ENCODE data around the gene SREBF2. TPM values are rescaled to one million over a fixed set of nuclear protein-coding genes. Genes with fewer than 3 reads are reported as not detected.

The SREBF2 gene
- total RNA-seq, 3 donors from 2014 or later (not counting 1 experiment from before 2014, with no cell fraction given) = 101 to 106 (median 105) TPM

GRCh38 chr22:41825376-41825775 lies 7.5 kb upstream of the SREBF2 start:
- no peaks in the 10 kb centered on the region for H3K9me3 Mint-ChIP-seq
- WGBS (ENCODE audit: insufficient coverage) = 88% methylated on average over 7 of the region's 7 CpGs
- intact Hi-C loops (cut with micrococcal nuclease) = no loop called here
- no peaks in the 10 kb centered on the region for H3K36me3 Mint-ChIP-seq
- TF ChIP-seq CTCF (IDR thresholded peaks at IDR 0.05) = no peak
- no peak for DNase-seq
- H3K4me3 Mint-ChIP-seq = no peak overlapping the region
- no peaks in the 10 kb centered on the region for H3K27me3 Mint-ChIP-seq (ENCODE audit: low read depth in 2 of 2)
- H3K4me3 ChIP-seq (ENCODE audit: low read length) = no peak overlapping the region
- H3K36me3 ChIP-seq (ENCODE audit: control insufficient read depth, insufficient read depth, low read length) = no peaks in the 10 kb centered on the region
- no peak for ATAC-seq
- peaks cover 9 to 27% of the 10 kb centered on the region in 2 donors for H3K4me1 Mint-ChIP-seq
- no peaks in the 10 kb centered on the region for H3K9me3 ChIP-seq (ENCODE audit: control insufficient read depth, insufficient read depth, low read length)
- H3K27ac ChIP-seq (ENCODE audit: low read length) = no peak overlapping the region
- no peaks in the 10 kb centered on the region for H3K27me3 ChIP-seq (ENCODE audit: control insufficient read depth, insufficient read depth, low read length)
- H3K4me1 ChIP-seq (ENCODE audit: control insufficient read depth, insufficient read depth, low read length) = no peaks in the 10 kb centered on the region
- peak overlapping the region in 1 of 2 donors; percentile 12 for H3K27ac Mint-ChIP-seq

GRCh38 chr22:41826021-41826420 lies 6.9 kb upstream of the SREBF2 start:
- H3K4me3 ChIP-seq (ENCODE audit: low read length) = no peak overlapping the region
- H3K36me3 ChIP-seq (ENCODE audit: control insufficient read depth, insufficient read depth, low read length) = no peaks in the 10 kb centered on the region
- H3K9me3 Mint-ChIP-seq = no peaks in the 10 kb centered on the region
- H3K4me1 Mint-ChIP-seq = peaks cover 9 to 21% of the 10 kb centered on the region in 2 donors
- no peak overlapping the region for H3K4me3 Mint-ChIP-seq
- H3K27ac ChIP-seq (ENCODE audit: low read length) = no peak overlapping the region
- no peaks in the 10 kb centered on the region for H3K36me3 Mint-ChIP-seq
- intact Hi-C loops (cut with micrococcal nuclease) = no loop called here
- H3K27me3 ChIP-seq (ENCODE audit: control insufficient read depth, insufficient read depth, low read length) = no peaks in the 10 kb centered on the region
- DNase-seq (no peak), ATAC-seq (no peak)
- WGBS (ENCODE audit: insufficient coverage) = 86% methylated on average over 3 of the region's 3 CpGs
- no peaks in the 10 kb centered on the region for H3K27me3 Mint-ChIP-seq (ENCODE audit: low read depth in 2 of 2)
- H3K4me1 ChIP-seq (ENCODE audit: control insufficient read depth, insufficient read depth, low read length) = no peaks in the 10 kb centered on the region
- peak overlapping the region in 1 of 2 donors; percentile 51 for H3K27ac Mint-ChIP-seq
- no peak for TF ChIP-seq CTCF (IDR thresholded peaks at IDR 0.05)
- H3K9me3 ChIP-seq (ENCODE audit: control insufficient read depth, insufficient read depth, low read length) = no peaks in the 10 kb centered on the region

DNA sequence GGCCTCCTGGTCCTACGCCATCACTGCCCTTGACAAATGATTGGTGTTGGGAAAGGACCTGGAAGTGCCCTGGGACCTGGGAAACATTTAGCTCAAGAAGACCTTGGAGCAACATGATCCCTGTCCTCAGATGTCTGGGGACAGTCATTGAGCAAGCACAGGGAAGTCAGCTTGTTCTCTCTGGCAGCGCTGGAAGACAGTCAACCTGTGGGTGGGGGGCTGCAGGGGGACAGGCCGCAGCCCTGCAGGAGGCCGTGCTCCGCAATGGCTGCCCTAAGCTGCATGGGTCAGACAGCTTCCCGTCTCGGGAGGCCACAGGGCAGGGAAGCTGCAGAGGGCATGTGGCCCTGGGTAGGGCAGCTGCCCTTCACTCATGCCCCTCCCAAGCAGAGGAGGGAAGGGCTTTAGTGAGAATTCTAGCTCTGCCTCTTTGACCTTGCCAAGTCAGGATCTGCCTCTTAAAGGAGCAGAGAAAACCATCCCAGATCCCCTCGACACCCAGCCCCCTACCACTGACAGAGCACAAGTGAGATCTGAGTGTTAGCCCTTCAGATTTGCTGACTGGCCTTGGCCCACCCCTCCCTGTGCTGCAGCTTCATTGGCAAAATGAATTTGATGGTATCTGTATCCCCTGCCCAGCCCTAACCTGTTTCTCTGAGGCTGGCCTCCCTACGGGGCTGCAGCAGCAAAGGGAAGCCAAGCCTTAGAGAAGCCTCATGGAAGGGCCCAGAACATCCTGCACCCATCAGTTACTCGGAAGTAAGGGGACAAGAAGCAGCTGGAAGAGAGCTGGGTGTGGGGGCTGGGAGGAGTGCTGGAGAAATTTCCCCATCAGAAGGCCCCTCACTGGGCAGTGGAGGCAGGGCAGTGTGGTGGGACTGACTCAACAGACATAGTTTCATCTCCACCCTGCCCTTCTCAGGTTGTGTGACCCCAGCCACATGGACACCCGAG lies 6.2 kb upstream of the SREBF2 start:
- Histone ChIP-seq H3K9me3 (ENCODE audit: control insufficient read depth, insufficient read depth, low read length) (no peaks in the 10 kb centered on the region), H3K36me3 (ENCODE audit: control insufficient read depth, insufficient read depth, low read length) (no peaks in the 10 kb centered on the region), H3K27ac (ENCODE audit: low read length) (no peak overlapping the region), H3K27me3 (ENCODE audit: control insufficient read depth, insufficient read depth, low read length) (no peaks in the 10 kb centered on the region), H3K4me1 (ENCODE audit: control insufficient read depth, insufficient read depth, low read length) (no peaks in the 10 kb centered on the region), H3K4me3 (ENCODE audit: low read length) (no peak overlapping the region)
- Mint-ChIP-seq H3K9me3 (no peaks in the 10 kb centered on the region), H3K27me3 (ENCODE audit: low read depth in 2 of 2) (no peaks in the 10 kb centered on the region), H3K36me3 (no peaks in the 10 kb centered on the region), H3K4me3 (no peak overlapping the region), H3K27ac (peak overlapping the region in 1 of 2 donors; percentile 51), H3K4me1 (peaks cover 14 to 22% of the 10 kb centered on the region in 2 donors)
- no peak for ATAC-seq
- 96% methylated on average over 11 of the region's 11 CpGs for WGBS (ENCODE audit: insufficient coverage)
- no peak for DNase-seq
- no peak for TF ChIP-seq CTCF (IDR thresholded peaks at IDR 0.05)
- intact Hi-C loops (cut with micrococcal nuclease) = no loop called here

Data from natural killer cell (primary cell).